OCI-LY1 (cell line): Measurements from ENCODE around the gene GIPR.

Source experiments
- EZH2 ChIP-seq: fragments of 200-600 bp; sonication (generic), shearing (Covaris generic); IDR thresholded peaks from 2 replicates; pipeline ENCODE4 v1.8.0; 2017; ENCODE audit warnings: borderline replicate concordance, mixed run types, mild to moderate bottlenecking, antibody characterized with exemption, low read length, moderate library complexity, mixed read lengths
- TF ChIP-seq, protein P1 (sequence below): fragments of 200-600 bp; sonication (generic), shearing (Covaris generic); IDR thresholded peaks from 2 replicates; pipeline ENCODE4 v1.5.1; 2017; ENCODE audit warnings: mild to moderate bottlenecking, antibody characterized with exemption, low read length, moderate library complexity, mixed read lengths

DNA sequence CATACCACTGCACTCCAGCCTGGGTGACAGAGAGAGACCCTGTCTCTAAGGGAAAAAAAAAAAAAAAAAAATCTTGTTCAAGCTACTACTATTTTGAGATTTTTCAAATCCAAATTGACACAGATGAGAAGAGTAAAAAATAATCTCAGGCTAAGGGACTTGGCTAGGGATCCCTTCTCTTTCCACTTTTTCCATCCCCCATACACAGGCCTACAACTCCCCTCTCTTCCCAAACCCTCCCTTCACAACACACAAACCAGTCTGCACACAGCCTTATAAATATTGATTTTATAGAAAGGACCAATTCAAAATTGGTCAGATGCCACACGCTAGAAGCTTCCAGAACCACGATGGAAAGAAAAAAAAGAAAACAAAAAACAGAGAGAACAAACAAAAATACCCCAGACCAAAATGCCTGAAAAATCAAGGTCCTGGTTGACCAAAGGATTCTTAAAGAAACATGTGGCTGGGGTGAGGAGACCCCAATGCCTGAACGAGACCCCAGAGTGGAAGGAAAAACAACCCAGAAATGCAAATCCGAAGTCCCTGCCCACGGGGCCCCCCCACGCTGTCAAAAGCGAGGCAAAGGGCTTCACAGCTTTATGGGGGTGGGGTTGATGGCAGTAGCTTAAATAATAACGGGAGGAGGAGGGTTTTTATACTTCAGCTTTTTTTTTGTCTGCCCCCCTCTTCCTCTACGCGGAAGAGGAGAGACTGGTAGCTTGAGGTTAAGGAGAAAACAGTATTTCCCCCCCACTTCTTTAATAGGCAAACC lies 42.5 kb downstream of the GIPR start:
- TF ChIP-seq, protein P1, sequence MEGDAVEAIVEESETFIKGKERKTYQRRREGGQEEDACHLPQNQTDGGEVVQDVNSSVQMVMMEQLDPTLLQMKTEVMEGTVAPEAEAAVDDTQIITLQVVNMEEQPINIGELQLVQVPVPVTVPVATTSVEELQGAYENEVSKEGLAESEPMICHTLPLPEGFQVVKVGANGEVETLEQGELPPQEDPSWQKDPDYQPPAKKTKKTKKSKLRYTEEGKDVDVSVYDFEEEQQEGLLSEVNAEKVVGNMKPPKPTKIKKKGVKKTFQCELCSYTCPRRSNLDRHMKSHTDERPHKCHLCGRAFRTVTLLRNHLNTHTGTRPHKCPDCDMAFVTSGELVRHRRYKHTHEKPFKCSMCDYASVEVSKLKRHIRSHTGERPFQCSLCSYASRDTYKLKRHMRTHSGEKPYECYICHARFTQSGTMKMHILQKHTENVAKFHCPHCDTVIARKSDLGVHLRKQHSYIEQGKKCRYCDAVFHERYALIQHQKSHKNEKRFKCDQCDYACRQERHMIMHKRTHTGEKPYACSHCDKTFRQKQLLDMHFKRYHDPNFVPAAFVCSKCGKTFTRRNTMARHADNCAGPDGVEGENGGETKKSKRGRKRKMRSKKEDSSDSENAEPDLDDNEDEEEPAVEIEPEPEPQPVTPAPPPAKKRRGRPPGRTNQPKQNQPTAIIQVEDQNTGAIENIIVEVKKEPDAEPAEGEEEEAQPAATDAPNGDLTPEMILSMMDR = no peak
- no peak for TF ChIP-seq EZH2
